ENCODE data around the gene GJB5. TPM values are rescaled to one million over a fixed set of nuclear protein-coding genes. Genes with fewer than 3 reads are reported as not detected.

The GJB5 gene
- polyA plus RNA-seq, 3 donors: 0.45 to 0.63 TPM; not detected in 1

GRCh38 chr1:34794001-34794789 lies 39.3 kb downstream of the GJB5 start:
- no peak for DNase-seq

DNA sequence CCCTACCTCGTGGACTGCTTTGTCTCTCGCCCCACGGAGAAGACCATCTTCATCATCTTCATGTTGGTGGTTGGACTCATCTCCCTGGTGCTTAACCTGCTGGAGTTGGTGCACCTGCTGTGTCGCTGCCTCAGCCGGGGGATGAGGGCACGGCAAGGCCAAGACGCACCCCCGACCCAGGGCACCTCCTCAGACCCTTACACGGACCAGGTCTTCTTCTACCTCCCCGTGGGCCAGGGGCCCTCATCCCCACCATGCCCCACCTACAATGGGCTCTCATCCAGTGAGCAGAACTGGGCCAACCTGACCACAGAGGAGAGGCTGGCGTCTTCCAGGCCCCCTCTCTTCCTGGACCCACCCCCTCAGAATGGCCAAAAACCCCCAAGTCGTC lies 39.9 kb downstream of the GJB5 start:
- DNase-seq: no peak

DNA sequence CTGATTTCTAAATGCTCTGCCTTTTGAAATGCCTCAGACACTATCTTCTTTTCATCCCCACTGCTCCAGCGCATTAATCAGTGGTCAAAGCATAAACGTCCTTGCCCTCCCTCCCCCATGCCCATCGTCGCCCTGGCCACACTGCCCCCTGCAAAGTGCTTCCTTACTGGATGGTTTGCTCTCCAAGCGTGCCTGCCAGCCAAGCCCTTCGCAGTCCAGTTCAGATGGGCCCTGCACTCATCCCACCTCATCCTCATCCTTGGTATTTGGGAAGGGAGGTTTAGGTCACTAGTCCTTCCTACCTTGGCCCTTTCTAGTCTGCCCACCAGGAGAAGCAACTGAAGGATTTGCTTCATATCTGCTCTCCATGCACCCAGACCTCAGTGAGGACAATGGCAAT lies 41.1 kb downstream of the GJB5 start:
- DNase-seq: no peak

DNA sequence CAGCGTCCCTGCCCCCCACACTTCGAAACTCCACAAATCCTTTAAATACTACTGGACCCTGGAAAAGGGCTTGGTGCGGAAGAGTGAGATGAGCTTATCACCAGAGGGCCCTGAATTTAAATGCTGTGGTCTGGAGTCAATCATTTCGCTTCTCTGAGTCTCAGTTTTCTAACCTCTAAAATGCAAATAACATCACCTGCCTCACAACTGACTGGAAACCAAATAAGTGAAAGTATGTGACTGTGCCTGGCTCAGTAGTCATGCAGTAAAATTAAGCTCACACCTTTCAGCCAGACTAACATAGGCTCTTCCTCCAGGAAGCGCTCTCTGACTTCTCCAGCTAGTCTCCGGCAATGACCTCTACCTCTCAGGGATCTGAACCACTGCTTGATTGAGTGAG lies 42.1 kb downstream of the GJB5 start:
- DNase-seq: no peak

- DNase-seq: no peak
Measured at GRCh38 chr1:34800214-34800613, 45.4 kb downstream of the GJB5 start.

- DNase-seq: no peak
Measured at GRCh38 chr1:34803770-34804169, 48.9 kb downstream of the GJB5 start.

DNA sequence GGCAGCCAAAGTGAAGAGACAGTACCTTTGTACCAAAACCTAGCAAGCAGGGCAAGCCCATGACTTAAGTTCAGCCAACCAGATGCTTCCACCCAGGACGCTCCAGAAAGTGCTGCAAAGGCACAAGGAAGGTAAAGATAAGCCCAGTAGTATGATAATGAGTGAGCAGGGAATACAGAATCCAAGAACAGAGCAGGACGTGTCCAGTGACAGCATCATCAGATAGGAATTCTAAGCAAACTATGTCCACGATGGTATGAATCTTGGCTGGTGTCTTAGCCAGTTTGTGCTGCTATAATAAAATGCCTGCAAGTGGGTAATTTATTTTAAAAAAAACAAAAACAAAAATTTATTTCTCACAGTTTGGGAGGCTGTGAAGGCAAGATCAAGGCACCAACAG lies 51.5 kb downstream of the GJB5 start:
- DNase-seq: no peak

Other genes with a start within 250 kb of the GJB5 start
- gene GJB4, start 4.7 kb downstream of the GJB5 start, polyA plus RNA-seq (ENCODE audit: insufficient read length in 3 of 3): under 1 TPM; 0.10 to 0.66 (median 0.46) TPM
- gene GJB3, start 26.2 kb downstream of the GJB5 start, polyA plus RNA-seq (ENCODE audit: insufficient read length in 3 of 3): under 1 TPM; 0.26 to 0.35 (median 0.30) TPM
- 10 to 100 TPM; 12.5 to 19.3 (median 18.4) TPM for gene GJA4, start 38.0 kb downstream of the GJB5 start, polyA plus RNA-seq (ENCODE audit: insufficient read length in 3 of 3)
- 10 to 100 TPM; 32.0 to 37.6 (median 33.9) TPM for gene SMIM12, start 104.7 kb downstream of the GJB5 start, polyA plus RNA-seq (ENCODE audit: insufficient read length in 3 of 3)
- gene DLGAP3, start 174.6 kb downstream of the GJB5 start, polyA plus RNA-seq (ENCODE audit: insufficient read length in 3 of 3): 1 to 10 TPM; 3.3 to 4.0 (median 3.6) TPM
- gene TMEM35B, start 230.3 kb downstream of the GJB5 start, polyA plus RNA-seq (ENCODE audit: insufficient read length in 3 of 3): 10 to 100 TPM; 29.3 to 31.3 (median 30.2) TPM